Panc1 (cell line): ENCODE measurements around the gene BRD3. TPM values are rescaled to one million over a fixed set of nuclear protein-coding genes. Genes with fewer than 3 reads are reported as not detected.

ENCODE experiments used
- ATAC-seq: fragments of 200-7000 bp; cut with Tn5 transposase; 2 replicates; pipeline ENCODE4 v1.9.1; 2020; ENCODE audit warnings: mild to moderate bottlenecking, moderate library complexity
- BruUV-seq: library from RNA; stranded (reverse); fragments of 400-500 nt; replicated peaks from 2 replicates; lab custom pipeline; 2021; lab: Mats Ljungman, UMichigan
- CTCF ChIA-PET: fragments of 300-600 bp; sonication (Branson Sonifier 250); formaldehyde crosslinking; loops from one replicate; lab custom pipeline; 2022; ENCODE audit warnings: antibody characterized with exemption; lab: Charles Lee
- POLR2A ChIA-PET: fragments of 300-600 bp; sonication (Branson Sonifier 250); formaldehyde crosslinking; loops from one replicate; lab custom pipeline; 2022; ENCODE audit warnings: antibody characterized with exemption; lab: Charles Lee
- DNase-seq: peaks from one replicate; pipeline ENCODE4 v3.0.0-alpha.2; 2010; ENCODE audit warnings: low read depth, low spot score
- H3K27ac ChIP-seq: 2 replicates; pipeline ENCODE4 v1.5.1; 2011; ENCODE audit warnings: mild to moderate bottlenecking, low read length, inconsistent platforms
- H3K27me3 ChIP-seq: fragments of 200-500 bp; sonication (Bioruptor generic); 2 replicates; pipeline ENCODE4 v1.6.0; 2014; ENCODE audit warnings: low read length, inconsistent platforms; ENCODE audit not compliant: control insufficient read depth, insufficient read depth
- H3K36me3 ChIP-seq: fragments of 200-500 bp; sonication (Bioruptor generic); 2 replicates; pipeline ENCODE4 v1.5.1; 2014; ENCODE audit warnings: inconsistent platforms, mild to moderate bottlenecking, low read length, moderate library complexity; ENCODE audit not compliant: control insufficient read depth, insufficient read depth
- H3K4me1 ChIP-seq: 2 replicates; pipeline ENCODE4 v1.5.1; 2011; ENCODE audit warnings: inconsistent platforms, mild to moderate bottlenecking, low read length, moderate library complexity; ENCODE audit not compliant: control insufficient read depth, insufficient read depth
- H3K4me3 ChIP-seq, 2 experiments: 2 replicates each; pipeline ENCODE4 v1.5.1; 2011 to 2012; ENCODE audit warnings: low read depth in 2 of 2, low read length in 2 of 2, mild to moderate bottlenecking in 2 of 2, inconsistent platforms in 1 of 2, moderate library complexity in 1 of 2
- H3K9me3 ChIP-seq: fragments of 200-500 bp; sonication (Bioruptor generic); 2 replicates; pipeline ENCODE4 v1.5.1; 2014; ENCODE audit warnings: low read depth, mild to moderate bottlenecking, inconsistent platforms, low read length, moderate library complexity; ENCODE audit not compliant: control insufficient read depth, insufficient read depth
- POLR2AphosphoS5 ChIP-seq: IDR thresholded peaks from 2 replicates; pipeline ENCODE4 v1.6.1; 2012; ENCODE audit warnings: mild to moderate bottlenecking, low read depth, low read length, moderate library complexity
- SIN3A ChIP-seq: IDR thresholded peaks from 2 replicates; pipeline ENCODE4 v1.6.1; 2012; ENCODE audit warnings: low read depth, mild to moderate bottlenecking, low read length, moderate library complexity, borderline replicate concordance; ENCODE audit not compliant: insufficient read depth
- TCF7L2 ChIP-seq: IDR thresholded peaks from 2 replicates; pipeline ENCODE4 v1.6.1; 2011; ENCODE audit warnings: mild to moderate bottlenecking, low read depth, low read length, inconsistent platforms
- in situ Hi-C: cut with HindIII; loops from 2 replicates; pipeline ENCODE4 v1.10.0; 2016; ENCODE audit warnings: low sequenced_read_pairs, low pct_unique_long_range_greater_than_20kb
- intact Hi-C: fragments of 100-400 bp; cut with micrococcal nuclease; formaldehyde crosslinking; loops from one replicate; pipeline ENCODE4 v1.10.0; 2022; ENCODE audit not compliant: unreplicated experiment
- total RNA-seq: library from RNA; stranded (reverse); gene quantifications from one replicate; pipeline ENCODE4 v1.2.1, GENCODE V29; 2021; ENCODE audit not compliant: unreplicated experiment
- TF ChIP-seq, protein P1 (sequence below): fragments of 450-650 bp; IDR thresholded peaks from 2 replicates; pipeline ENCODE4 v1.5.1; 2017; ENCODE audit warnings: mild to moderate bottlenecking
- TF ChIP-seq, protein P2 (sequence below), 2 experiments: IDR thresholded peaks; 2 replicates each; pipeline ENCODE4 v1.6.1; 2011 to 2012; ENCODE audit warnings: low read depth in 2 of 2, control low read depth in 1 of 2, low read length in 1 of 2, mild to moderate bottlenecking in 1 of 2, moderate library complexity in 1 of 2; ENCODE audit not compliant: insufficient read depth in 1 of 2

The BRD3 gene
- total RNA-seq, 1 experiment from 2014 or later = 27.6 TPM

DNA sequence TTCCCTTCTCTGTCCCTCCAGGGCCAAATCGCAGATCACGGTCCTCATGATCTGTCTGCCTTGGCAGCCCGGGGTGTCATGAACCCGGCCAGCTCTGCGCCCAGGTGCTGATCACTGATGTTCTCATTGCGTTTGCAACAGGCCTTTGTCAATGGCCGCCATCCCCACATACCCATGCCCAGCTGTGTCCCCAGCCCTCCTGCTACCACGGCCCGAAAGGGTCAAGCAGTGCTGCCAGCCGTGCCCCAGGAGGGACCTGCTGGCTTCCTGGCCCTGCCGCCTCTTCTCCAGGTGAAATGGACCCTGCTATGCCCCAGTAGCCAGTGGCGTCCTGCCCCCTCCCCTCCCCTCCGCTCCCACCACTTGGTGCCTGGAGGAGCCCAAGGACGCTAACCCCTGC is 62.9 kb downstream of the BRD3 start:
- TF ChIP-seq TCF7L2 = no peak
- TF ChIP-seq POLR2AphosphoS5 = no peak
- no peak for TF ChIP-seq SIN3A
- TF ChIP-seq, protein P1, sequence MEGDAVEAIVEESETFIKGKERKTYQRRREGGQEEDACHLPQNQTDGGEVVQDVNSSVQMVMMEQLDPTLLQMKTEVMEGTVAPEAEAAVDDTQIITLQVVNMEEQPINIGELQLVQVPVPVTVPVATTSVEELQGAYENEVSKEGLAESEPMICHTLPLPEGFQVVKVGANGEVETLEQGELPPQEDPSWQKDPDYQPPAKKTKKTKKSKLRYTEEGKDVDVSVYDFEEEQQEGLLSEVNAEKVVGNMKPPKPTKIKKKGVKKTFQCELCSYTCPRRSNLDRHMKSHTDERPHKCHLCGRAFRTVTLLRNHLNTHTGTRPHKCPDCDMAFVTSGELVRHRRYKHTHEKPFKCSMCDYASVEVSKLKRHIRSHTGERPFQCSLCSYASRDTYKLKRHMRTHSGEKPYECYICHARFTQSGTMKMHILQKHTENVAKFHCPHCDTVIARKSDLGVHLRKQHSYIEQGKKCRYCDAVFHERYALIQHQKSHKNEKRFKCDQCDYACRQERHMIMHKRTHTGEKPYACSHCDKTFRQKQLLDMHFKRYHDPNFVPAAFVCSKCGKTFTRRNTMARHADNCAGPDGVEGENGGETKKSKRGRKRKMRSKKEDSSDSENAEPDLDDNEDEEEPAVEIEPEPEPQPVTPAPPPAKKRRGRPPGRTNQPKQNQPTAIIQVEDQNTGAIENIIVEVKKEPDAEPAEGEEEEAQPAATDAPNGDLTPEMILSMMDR = no peak
- TF ChIP-seq, protein P2, sequence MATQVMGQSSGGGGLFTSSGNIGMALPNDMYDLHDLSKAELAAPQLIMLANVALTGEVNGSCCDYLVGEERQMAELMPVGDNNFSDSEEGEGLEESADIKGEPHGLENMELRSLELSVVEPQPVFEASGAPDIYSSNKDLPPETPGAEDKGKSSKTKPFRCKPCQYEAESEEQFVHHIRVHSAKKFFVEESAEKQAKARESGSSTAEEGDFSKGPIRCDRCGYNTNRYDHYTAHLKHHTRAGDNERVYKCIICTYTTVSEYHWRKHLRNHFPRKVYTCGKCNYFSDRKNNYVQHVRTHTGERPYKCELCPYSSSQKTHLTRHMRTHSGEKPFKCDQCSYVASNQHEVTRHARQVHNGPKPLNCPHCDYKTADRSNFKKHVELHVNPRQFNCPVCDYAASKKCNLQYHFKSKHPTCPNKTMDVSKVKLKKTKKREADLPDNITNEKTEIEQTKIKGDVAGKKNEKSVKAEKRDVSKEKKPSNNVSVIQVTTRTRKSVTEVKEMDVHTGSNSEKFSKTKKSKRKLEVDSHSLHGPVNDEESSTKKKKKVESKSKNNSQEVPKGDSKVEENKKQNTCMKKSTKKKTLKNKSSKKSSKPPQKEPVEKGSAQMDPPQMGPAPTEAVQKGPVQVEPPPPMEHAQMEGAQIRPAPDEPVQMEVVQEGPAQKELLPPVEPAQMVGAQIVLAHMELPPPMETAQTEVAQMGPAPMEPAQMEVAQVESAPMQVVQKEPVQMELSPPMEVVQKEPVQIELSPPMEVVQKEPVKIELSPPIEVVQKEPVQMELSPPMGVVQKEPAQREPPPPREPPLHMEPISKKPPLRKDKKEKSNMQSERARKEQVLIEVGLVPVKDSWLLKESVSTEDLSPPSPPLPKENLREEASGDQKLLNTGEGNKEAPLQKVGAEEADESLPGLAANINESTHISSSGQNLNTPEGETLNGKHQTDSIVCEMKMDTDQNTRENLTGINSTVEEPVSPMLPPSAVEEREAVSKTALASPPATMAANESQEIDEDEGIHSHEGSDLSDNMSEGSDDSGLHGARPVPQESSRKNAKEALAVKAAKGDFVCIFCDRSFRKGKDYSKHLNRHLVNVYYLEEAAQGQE (IDR thresholded peaks at IDR 0.05; ENCODE audit: insufficient read depth in 1 of 2, low read depth in 2 of 2, low read length in 1 of 2) = no peak
- Histone ChIP-seq H3K27me3 (no peaks in the 10 kb centered on the region), H3K4me1 (no peaks in the 10 kb centered on the region), H3K36me3 (no peaks in the 10 kb centered on the region), H3K27ac (no peak overlapping the region), H3K9me3 (no peaks in the 10 kb centered on the region), H3K4me3 (no peak overlapping the region)
- DNase-seq (no peak), ATAC-seq (no peak)
- BruUV-seq = no TSS peak
- CTCF ChIA-PET = no interaction called here
- in situ Hi-C loops = no loop called here
- POLR2A ChIA-PET = no interaction called here
- intact Hi-C loops = no loop called here

DNA sequence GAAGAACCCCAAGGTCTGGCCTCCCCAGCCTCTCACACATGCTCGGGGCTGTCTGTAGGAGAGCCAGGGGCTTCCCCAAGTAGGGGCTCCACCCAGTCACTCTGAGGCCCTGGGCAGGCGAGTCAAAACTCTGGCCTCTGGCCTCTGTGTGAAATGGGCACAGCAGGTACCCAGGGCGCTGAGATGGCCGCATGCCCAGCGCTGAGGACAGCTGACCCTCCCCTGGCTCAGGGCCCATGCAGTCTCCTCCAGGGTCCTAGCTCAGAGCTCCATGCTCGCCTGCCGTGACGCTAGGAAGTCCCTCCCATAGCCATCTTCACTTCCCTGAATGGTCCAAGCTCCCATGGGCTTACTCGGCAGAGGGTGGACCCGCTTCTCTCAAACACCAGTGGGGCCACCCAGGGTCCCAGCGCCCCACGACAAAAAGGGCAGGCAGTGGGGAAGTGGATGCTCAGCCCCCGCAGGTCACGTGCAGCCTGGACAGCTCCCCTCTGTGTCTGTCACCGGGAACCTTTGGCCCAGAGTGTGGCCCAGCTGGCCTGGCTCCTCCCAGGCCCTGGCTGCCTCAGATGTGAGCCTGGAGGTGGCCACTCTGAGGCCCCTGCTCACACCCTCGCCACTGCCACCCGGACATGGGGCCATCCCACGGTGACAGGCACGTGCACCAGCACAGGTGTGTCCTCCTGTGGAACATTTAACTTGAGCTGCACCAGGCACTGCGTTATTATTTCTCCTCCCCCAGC is 63.5 kb downstream of the BRD3 start:
- Histone ChIP-seq H3K27ac (no peak overlapping the region), H3K4me1 (no peaks in the 10 kb centered on the region), H3K4me3 (no peak overlapping the region), H3K27me3 (no peaks in the 10 kb centered on the region), H3K36me3 (no peaks in the 10 kb centered on the region), H3K9me3 (no peaks in the 10 kb centered on the region)
- in situ Hi-C loops = no loop called here
- ChIA-PET CTCF (no interaction called here), POLR2A (no interaction called here)
- BruUV-seq = no TSS peak
- ATAC-seq (no peak), DNase-seq (no peak)
- intact Hi-C loops = no loop called here
- TF ChIP-seq, protein P1 = no peak
- no peak for TF ChIP-seq SIN3A
